SK-N-SH (cell line): Measurements from ENCODE around the gene FGF5. TPM values are rescaled to one million over a fixed set of nuclear protein-coding genes. Genes with fewer than 3 reads are reported as not detected.

Experiments used
- CTCF ChIA-PET: fragments of 300-600, 350-600 bp; formaldehyde crosslinking; extraction: SDS; loops from one replicate; lab custom pipeline; 2021; lab: Yijun Ruan, JAX
- POLR2A ChIA-PET: fragments of 350-600 bp; sonication (Branson Sonifier 250); formaldehyde crosslinking; extraction: SDS; loops from one replicate; lab custom pipeline; 2020; ENCODE audit warnings: antibody characterized with exemption, inconsistent platforms; lab: Yijun Ruan, JAX
- DNase-seq: peaks from one replicate; pipeline ENCODE4 v3.0.0; 2012
- H2AFZ ChIP-seq: fragments of 200-600 bp; sonication (generic); 2 replicates; pipeline ENCODE4 v1.8.1; 2016; ENCODE audit warnings: antibody characterized with exemption, mild to moderate bottlenecking, low read depth
- H3F3A ChIP-seq: fragments of 200-600 bp; sonication (generic); replicated peaks from 2 replicates; pipeline ENCODE3; 2016; ENCODE audit warnings: antibody characterized with exemption, mild to moderate bottlenecking; ENCODE audit not compliant: insufficient read depth
- H3K27ac ChIP-seq, 2 experiments: fragments of 200-500 bp in 1 of 2; fragments of 200-600 bp in 1 of 2; sonication (Bioruptor generic) in 1 of 2; sonication (generic), shearing (Covaris generic) in 1 of 2; 2 replicates each; pipeline versions ENCODE4 v1.5.1 to v1.6.1; 2014 to 2016; ENCODE audit warnings: low read depth in 2 of 2, inconsistent platforms in 1 of 2, low read length in 1 of 2, mild to moderate bottlenecking in 1 of 2, mixed read lengths in 1 of 2
- H3K27me3 ChIP-seq: fragments of 200-600 bp; sonication (generic), shearing (Covaris generic); 2 replicates; pipeline ENCODE4 v1.6.1; 2016; ENCODE audit warnings: mixed run types; ENCODE audit not compliant: insufficient read depth
- H3K36me3 ChIP-seq, 2 experiments: fragments of 200-500 bp in 1 of 2; fragments of 200-600 bp in 1 of 2; sonication (Bioruptor generic) in 1 of 2; sonication (generic) in 1 of 2; replicated peaks in 1 of 2; 2 replicates each; pipeline versions ENCODE3 to v1.5.1; 2014 to 2016; ENCODE audit warnings: low read length in 1 of 2, mild to moderate bottlenecking in 1 of 2; ENCODE audit not compliant: insufficient read depth in 2 of 2, control insufficient read depth in 1 of 2
- H3K4me1 ChIP-seq, 2 experiments: fragments of 200-500 bp in 1 of 2; fragments of 200-600 bp in 1 of 2; sonication (Bioruptor generic) in 1 of 2; sonication (generic), shearing (Covaris generic) in 1 of 2; 2 replicates each; pipeline versions ENCODE4 v1.5.1 to v1.6.1; 2014 to 2016; ENCODE audit warnings: low read depth in 1 of 2, low read length in 1 of 2, mixed run types in 1 of 2; ENCODE audit not compliant: insufficient read depth in 2 of 2, control insufficient read depth in 1 of 2
- H3K4me2 ChIP-seq: fragments of 200-600 bp; sonication (generic), shearing (Covaris generic); 2 replicates; pipeline ENCODE4 v1.6.1; 2017; ENCODE audit warnings: mixed run types
- H3K4me3 ChIP-seq, 2 experiments: fragments of 200-500 bp in 1 of 2; fragments of 200-600 bp in 1 of 2; sonication (Bioruptor generic) in 1 of 2; sonication (generic), shearing (Covaris generic) in 1 of 2; 2 replicates each; pipeline versions ENCODE4 v1.5.1 to v1.8.1; 2014 to 2016; ENCODE audit warnings: low read depth in 2 of 2, inconsistent platforms in 1 of 2, low read length in 1 of 2, mild to moderate bottlenecking in 1 of 2, mixed read lengths in 1 of 2, moderate library complexity in 1 of 2
- H3K79me2 ChIP-seq: fragments of 200-600 bp; sonication (generic); 2 replicates; pipeline ENCODE4 v1.8.1; 2017; ENCODE audit warnings: mild to moderate bottlenecking; ENCODE audit not compliant: insufficient read depth
- H3K9ac ChIP-seq: fragments of 200-600 bp; sonication (generic); 2 replicates; pipeline ENCODE4 v1.6.1; 2017; ENCODE audit warnings: mixed run types
- H3K9me2 ChIP-seq: fragments of 200-600 bp; sonication (generic); 2 replicates; pipeline ENCODE4 v1.6.1; 2017; ENCODE audit warnings: mixed run types
- H3K9me3 ChIP-seq: fragments of 200-600 bp; sonication (generic); 2 replicates; pipeline ENCODE4 v1.6.1; 2017; ENCODE audit warnings: mixed run types, mild to moderate bottlenecking, moderate library complexity
- H4K20me1 ChIP-seq: fragments of 200-600 bp; sonication (generic); 2 replicates; pipeline ENCODE4 v1.6.1; 2017; ENCODE audit warnings: mild to moderate bottlenecking, mixed run types; ENCODE audit not compliant: insufficient read depth
- CHD2 ChIP-seq: fragments of 150-350 bp; IDR thresholded peaks from 2 replicates; pipeline ENCODE4 v1.6.1; 2018; ENCODE audit warnings: low read length; ENCODE audit not compliant: partially characterized antibody
- ELF1 ChIP-seq: IDR thresholded peaks from 2 replicates; pipeline ENCODE4 v1.4.0; 2012
- EP300 ChIP-seq, 2 experiments: IDR thresholded peaks; 2 replicates each; pipeline versions ENCODE4 v1.4.0 to v1.6.1; 2012; ENCODE audit warnings: borderline replicate concordance in 1 of 2, low read depth in 1 of 2, low read length in 1 of 2
- EZH2phosphoT487 ChIP-seq: fragments of 200-600 bp; sonication (generic); IDR thresholded peaks from 2 replicates; pipeline ENCODE4 v1.6.1; 2017; ENCODE audit warnings: low read depth, mixed run types, mild to moderate bottlenecking, antibody characterized with exemption, moderate library complexity, borderline replicate concordance
- FOSL2 ChIP-seq: IDR thresholded peaks from 2 replicates; pipeline ENCODE4 v1.4.0; 2012; ENCODE audit warnings: low read depth, mild to moderate bottlenecking, moderate library complexity, borderline replicate concordance
- GABPA ChIP-seq: IDR thresholded peaks from 2 replicates; pipeline ENCODE4 v1.4.0; 2012; ENCODE audit warnings: low read depth, mild to moderate bottlenecking
- IRF3 ChIP-seq: fragments of 150-350 bp; IDR thresholded peaks from 2 replicates; pipeline ENCODE4 v1.6.1; 2016; ENCODE audit warnings: mild to moderate bottlenecking, low read depth, low read length
- MAX ChIP-seq: IDR thresholded peaks from 2 replicates; pipeline ENCODE4 v1.4.0; 2012; ENCODE audit warnings: low read depth
- MEF2A ChIP-seq: IDR thresholded peaks from 2 replicates; pipeline ENCODE4 v1.4.0; 2012; ENCODE audit warnings: low read depth, borderline replicate concordance
- PBX3 ChIP-seq: IDR thresholded peaks from 2 replicates; pipeline ENCODE4; 2012
- POLR2AphosphoS5 ChIP-seq: IDR thresholded peaks from 2 replicates; pipeline ENCODE4 v1.6.1; 2012; ENCODE audit warnings: low read depth, low read length
- RAD21 ChIP-seq: IDR thresholded peaks from 2 replicates; pipeline ENCODE4 v1.6.1; 2012; ENCODE audit warnings: mild to moderate bottlenecking, low read length
- RCOR1 ChIP-seq: fragments of 150-350 bp; IDR thresholded peaks from 2 replicates; pipeline ENCODE4 v1.6.1; 2017; ENCODE audit warnings: antibody characterized with exemption, low read length
- REST ChIP-seq: IDR thresholded peaks from 2 replicates; pipeline ENCODE4 v1.6.1; 2012; ENCODE audit warnings: mild to moderate bottlenecking, low read depth, low read length, moderate library complexity
- RFX5 ChIP-seq: IDR thresholded peaks from 2 replicates; pipeline ENCODE4 v1.6.1; 2012; ENCODE audit warnings: mild to moderate bottlenecking, improper control_type of control experiment, low read length
- RXRA ChIP-seq: IDR thresholded peaks from 2 replicates; pipeline ENCODE4 v1.4.0; 2012; ENCODE audit warnings: low read depth, mild to moderate bottlenecking, borderline replicate concordance
- TCF12 ChIP-seq: IDR thresholded peaks from 2 replicates; pipeline ENCODE4 v1.4.0; 2012
- USF1 ChIP-seq: IDR thresholded peaks from 2 replicates; pipeline ENCODE4 v1.4.0; 2012; ENCODE audit warnings: low read depth, borderline replicate concordance
- USF2 ChIP-seq: fragments of 150-350 bp; IDR thresholded peaks from 2 replicates; pipeline ENCODE4 v1.6.1; 2017; ENCODE audit warnings: antibody characterized with exemption, low read length, low read depth, borderline replicate concordance
- WGBS: methylation state at CpG from one replicate; pipeline ENCODE4 v1.1.6; 2017; ENCODE audit warnings: low lambda C conversion rate; 5-methylcytosine and 5-hydroxymethylcytosine counted together
- polyA plus RNA-seq, 3 experiments: library from polyadenylated mRNA; depleted of rRNA; stranded (reverse); fragments of >200 nt; gene quantifications; 2 replicates each; pipeline ENCODE4 v1.2.3, GENCODE V29; 2012

The FGF5 gene
- polyA plus RNA-seq, 1 of the 3 experiments (the other 2 are of a cell fraction) = 17.7 TPM

- no peak for TF ChIP-seq MEF2A
- TF ChIP-seq, all 33 proteins: peak for 0
Measured at GRCh38 chr4:80252427-80252826, 14.0 kb upstream of the FGF5 start (continued).

GRCh38 chr4:80252953-80253352 lies 13.5 kb upstream of the FGF5 start:
- H3K4me2 ChIP-seq = no peak overlapping the region
- H3K27me3 ChIP-seq = no peaks in the 10 kb centered on the region
- no peak overlapping the region for H2AFZ ChIP-seq
- no peak overlapping the region for H3K4me3 ChIP-seq
- H3K9ac ChIP-seq = no peak overlapping the region
- no peaks in the 10 kb centered on the region for H3K9me3 ChIP-seq
- H3K9me2 ChIP-seq = no peaks in the 10 kb centered on the region
- H3K27ac ChIP-seq = no peak overlapping the region
- CTCF ChIA-PET = interaction anchor here (0.7 to 1.1 kb wide), 2 partner anchors 13 to 55 kb away, joined by 3 read pairs; no protein-coding TSS in a partner anchor
- no peaks in the 10 kb centered on the region for H4K20me1 ChIP-seq
- POLR2A ChIA-PET = no interaction called here
- TF ChIP-seq MEF2A = no peak
- TF ChIP-seq PBX3 = peak; percentile 23; the same call in 1 of the 2 replicates
- H3F3A ChIP-seq = peaks cover 26% of the 10 kb centered on the region
- DNase-seq = no peak
- no peaks in the 10 kb centered on the region for H3K36me3 ChIP-seq
- no peaks in the 10 kb centered on the region for H3K79me2 ChIP-seq
- peaks cover 0 to 4% of the 10 kb centered on the region in 2 experiments; a peak in 1 of 4 replicates for H3K4me1 ChIP-seq

GRCh38 chr4:80253510-80253909 lies 13.0 kb upstream of the FGF5 start:
- no peak overlapping the region for H2AFZ ChIP-seq
- no peak overlapping the region for H3K4me2 ChIP-seq
- CTCF ChIA-PET = no interaction called here
- no peak overlapping the region for H3K27ac ChIP-seq
- H3F3A ChIP-seq = peaks cover 26% of the 10 kb centered on the region
- WGBS = 78% methylated on average over 4 of the region's 4 CpGs
- H3K27me3 ChIP-seq = no peaks in the 10 kb centered on the region
- H3K9me2 ChIP-seq = no peaks in the 10 kb centered on the region
- no peaks in the 10 kb centered on the region for H3K79me2 ChIP-seq
- POLR2A ChIA-PET = no interaction called here
- no peaks in the 10 kb centered on the region for H3K9me3 ChIP-seq
- DNase-seq = no peak
- H3K4me3 ChIP-seq = no peak overlapping the region
- H4K20me1 ChIP-seq = no peaks in the 10 kb centered on the region
- no peaks in the 10 kb centered on the region for H3K36me3 ChIP-seq
- no peak overlapping the region for H3K9ac ChIP-seq
- H3K4me1 ChIP-seq = peaks cover 0 to 4% of the 10 kb centered on the region in 2 experiments; a peak in 1 of 4 replicates
- no peak for TF ChIP-seq EZH2phosphoT487
- TF ChIP-seq ELF1 = no peak
- TF ChIP-seq MEF2A = no peak
- no peak for TF ChIP-seq FOSL2
- TF ChIP-seq CHD2 = no peak
- TF ChIP-seq MAX = no peak
- TF ChIP-seq TCF12 = no peak
- no peak for TF ChIP-seq RFX5
- no peak for TF ChIP-seq REST
- TF ChIP-seq RAD21 = no peak
- TF ChIP-seq RCOR1 = no peak
- no peak for TF ChIP-seq EP300 (IDR thresholded peaks at IDR 0.05; ENCODE audit: borderline replicate concordance in 1 of 2, low read depth in 1 of 2, low read length in 1 of 2)
- TF ChIP-seq RXRA = no peak
- no peak for TF ChIP-seq IRF3
- TF ChIP-seq POLR2AphosphoS5 = no peak
- no peak for TF ChIP-seq USF1
- no peak for TF ChIP-seq GABPA
- TF ChIP-seq USF2 = no peak
